Left lung (tissue), 10 donors: ENCODE results near the gene KHNYN. TPM values are rescaled to one million over a fixed set of nuclear protein-coding genes. Genes with fewer than 3 reads are reported as not detected.

Experiments used
- ATAC-seq: fragments of 200-7000 bp; cut with Tn5 transposase; one replicate; pipeline ENCODE4 v1.9.1; 2020; ENCODE audit warnings: moderate library complexity
- DNase-seq, 4 donors: peaks; one replicate each; pipeline ENCODE4 v3.0.0-alpha.2; 2013 to 2020
- H3K27ac ChIP-seq, 2 donors: fragments of 200-600 bp; sonication (generic) in 1 of 2; one replicate each; pipeline versions ENCODE4 v1.5.0 to v1.8.0; 2020 to 2021
- H3K27me3 ChIP-seq, 2 donors: fragments of 200-600 bp; sonication (generic) in 1 of 2; one replicate each; pipeline versions ENCODE4 v1.5.0 to v1.8.0; 2020 to 2021
- H3K36me3 ChIP-seq, 2 donors: fragments of 200-600 bp; sonication (generic) in 1 of 2; one replicate each; pipeline versions ENCODE4 v1.5.0 to v1.8.0; 2020 to 2021
- H3K4me1 ChIP-seq, 2 donors: fragments of 200-600 bp; one replicate each; pipeline ENCODE4 v1.8.0; 2021
- H3K4me3 ChIP-seq, 2 donors: fragments of 200-600 bp; sonication (generic) in 1 of 2; one replicate each; pipeline versions ENCODE4 v1.5.0 to v1.8.0; 2020 to 2021; ENCODE audit warnings: mild to moderate bottlenecking in 1 of 2
- H3K9me3 ChIP-seq, 2 donors: fragments of 200-600 bp; sonication (generic) in 1 of 2; one replicate each; pipeline versions ENCODE4 v1.5.0 to v1.8.0; 2020 to 2021
- intact Hi-C, 2 donors: fragments of 100-400 bp; cut with DNase I; formaldehyde crosslinking; loops; one replicate each; pipeline versions ENCODE4 v1.11.2 to v1.14.2; 2022
- polyA plus RNA-seq, 6 donors: library from polyadenylated mRNA; unstranded; fragments of 120-200 nt; gene quantifications; one replicate each; pipeline ENCODE4 v1.2.1, GENCODE V29; 2013; ENCODE audit not compliant: insufficient read length in 6 of 6
- total RNA-seq, 2 donors: library from RNA; stranded (reverse); fragmentation: NEBNext Ultra II Directional; extraction: Animal tissue kit (Norgen Biotek cat#: 25700); gene quantifications; one replicate each; pipeline ENCODE4 v1.2.1, GENCODE V29; 2021
- TF ChIP-seq, protein P1 (sequence below), 2 donors: fragments of 200-600 bp; sonication (generic) in 1 of 2; IDR thresholded peaks; one replicate each; pipeline versions ENCODE4 v1.5.0 to v1.8.0; 2021; ENCODE audit warnings: antibody characterized with exemption in 2 of 2
- donor health status: DM: no; HTN: yes; CAD: no.
- donor health status: DM: no; HTN: no; CAD: no.

KHNYN gene
- total and polyA plus RNA-seq, 8 donors = 46.8 to 56.6 (median 49.7) TPM

DNA sequence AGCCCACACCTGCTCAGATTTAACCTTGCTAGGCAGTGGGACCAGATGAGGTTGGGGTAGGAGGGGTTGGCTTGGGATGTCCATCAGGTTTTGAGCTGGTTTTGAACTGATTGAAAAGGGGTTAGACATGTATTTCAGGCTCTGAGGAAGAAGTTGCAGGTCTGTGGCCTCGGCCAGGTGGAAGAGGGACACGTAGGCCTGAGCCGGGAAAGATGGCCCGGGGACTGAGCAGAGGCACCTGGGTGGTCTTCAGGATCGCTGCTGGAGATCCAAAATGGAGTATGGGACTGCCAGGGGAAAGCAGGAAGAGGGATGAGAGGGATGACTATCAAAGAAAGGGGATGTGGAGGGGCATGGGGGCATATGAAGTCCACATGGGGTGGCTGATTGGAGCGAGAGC is 23.3 kb upstream of the KHNYN start:
- no peak overlapping the region for H3K4me3 ChIP-seq
- H3K27me3 ChIP-seq = no peaks in the 10 kb centered on the region
- DNase-seq = no peak
- ATAC-seq = no peak
- TF ChIP-seq, protein P1, sequence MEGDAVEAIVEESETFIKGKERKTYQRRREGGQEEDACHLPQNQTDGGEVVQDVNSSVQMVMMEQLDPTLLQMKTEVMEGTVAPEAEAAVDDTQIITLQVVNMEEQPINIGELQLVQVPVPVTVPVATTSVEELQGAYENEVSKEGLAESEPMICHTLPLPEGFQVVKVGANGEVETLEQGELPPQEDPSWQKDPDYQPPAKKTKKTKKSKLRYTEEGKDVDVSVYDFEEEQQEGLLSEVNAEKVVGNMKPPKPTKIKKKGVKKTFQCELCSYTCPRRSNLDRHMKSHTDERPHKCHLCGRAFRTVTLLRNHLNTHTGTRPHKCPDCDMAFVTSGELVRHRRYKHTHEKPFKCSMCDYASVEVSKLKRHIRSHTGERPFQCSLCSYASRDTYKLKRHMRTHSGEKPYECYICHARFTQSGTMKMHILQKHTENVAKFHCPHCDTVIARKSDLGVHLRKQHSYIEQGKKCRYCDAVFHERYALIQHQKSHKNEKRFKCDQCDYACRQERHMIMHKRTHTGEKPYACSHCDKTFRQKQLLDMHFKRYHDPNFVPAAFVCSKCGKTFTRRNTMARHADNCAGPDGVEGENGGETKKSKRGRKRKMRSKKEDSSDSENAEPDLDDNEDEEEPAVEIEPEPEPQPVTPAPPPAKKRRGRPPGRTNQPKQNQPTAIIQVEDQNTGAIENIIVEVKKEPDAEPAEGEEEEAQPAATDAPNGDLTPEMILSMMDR (IDR thresholded peaks at IDR 0.05) = no peak
- peaks cover 3 to 6% of the 10 kb centered on the region in 2 donors for H3K4me1 ChIP-seq
- no peaks in the 10 kb centered on the region for H3K36me3 ChIP-seq
- H3K9me3 ChIP-seq = no peaks in the 10 kb centered on the region
- H3K27ac ChIP-seq = no peak overlapping the region
- intact Hi-C loops = no loop called here

DNA sequence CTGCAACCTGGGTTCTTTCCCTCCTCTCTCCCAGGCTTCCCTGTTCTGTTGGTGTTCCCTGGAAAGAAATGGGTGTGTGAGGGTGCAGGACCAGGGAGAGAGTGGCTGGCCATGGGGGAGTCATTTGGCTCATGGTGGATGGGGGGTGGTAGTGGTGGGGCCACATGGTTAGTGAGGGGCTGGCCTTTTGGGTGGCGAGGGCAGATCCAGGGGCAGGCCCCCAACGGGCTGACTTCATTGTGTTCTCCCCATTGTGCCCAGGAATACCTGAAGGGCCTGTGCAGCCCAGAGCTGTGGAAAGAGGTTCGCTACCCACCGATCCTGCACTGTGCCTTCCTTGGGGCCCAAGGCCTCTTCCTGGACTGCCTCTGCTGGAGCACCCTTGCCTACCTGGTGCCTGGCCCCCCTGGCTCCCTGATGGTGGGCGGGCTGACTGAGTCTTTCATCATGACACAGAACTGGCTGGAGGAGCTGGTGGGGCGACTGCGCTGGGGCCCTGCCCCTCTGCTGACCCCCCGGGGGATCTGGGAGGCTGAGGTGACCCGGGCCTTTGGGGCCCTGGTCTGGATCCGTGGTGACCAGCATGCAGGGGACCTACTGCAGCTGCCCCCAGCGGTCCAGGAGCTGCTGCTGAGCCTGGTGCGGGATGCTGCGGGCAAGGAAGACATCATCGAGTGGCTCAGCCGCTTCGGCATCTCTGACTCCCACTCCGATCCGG is 22.0 kb upstream of the KHNYN start:
- TF ChIP-seq, protein P1 (IDR thresholded peaks at IDR 0.05) = no peak
- DNase-seq = no peak
- no peaks in the 10 kb centered on the region for H3K27me3 ChIP-seq
- no peak overlapping the region for H3K4me3 ChIP-seq
- no peaks in the 10 kb centered on the region for H3K36me3 ChIP-seq
- no peak for ATAC-seq
- no peaks in the 10 kb centered on the region for H3K9me3 ChIP-seq
- peaks cover 3 to 5% of the 10 kb centered on the region in 2 donors for H3K4me1 ChIP-seq
- intact Hi-C loops = no loop called here
- H3K27ac ChIP-seq = no peak overlapping the region

DNA sequence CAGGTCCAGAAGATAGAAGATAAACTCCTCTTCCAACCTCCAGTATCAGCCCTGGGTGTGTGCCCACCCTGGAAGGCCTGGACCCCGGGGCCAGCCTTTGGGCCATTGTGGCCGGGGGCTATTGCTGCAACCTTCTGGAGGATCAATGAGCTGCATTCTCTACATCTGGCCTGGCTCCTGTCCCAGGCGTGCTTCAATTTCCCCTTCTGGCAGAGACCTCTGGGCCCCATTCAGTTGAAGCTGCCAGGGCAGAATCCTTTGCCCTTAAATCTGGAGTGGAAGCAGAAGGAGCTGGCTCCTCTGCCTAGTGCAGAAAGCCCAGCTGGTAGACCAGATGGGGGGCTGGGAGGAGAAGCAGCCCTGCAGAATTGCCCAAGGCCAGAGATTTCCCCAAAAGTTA is 21.0 kb upstream of the KHNYN start:
- H3K4me3 ChIP-seq = no peak overlapping the region
- TF ChIP-seq, protein P1 (IDR thresholded peaks at IDR 0.05) = no peak
- no peak overlapping the region for H3K27ac ChIP-seq
- intact Hi-C loops = no loop called here
- DNase-seq (no peak), ATAC-seq (no peak)
- no peaks in the 10 kb centered on the region for H3K27me3 ChIP-seq
- no peaks in the 10 kb centered on the region for H3K4me1 ChIP-seq
- peaks cover 0 to 6% of the 10 kb centered on the region in 2 donors for H3K36me3 ChIP-seq
- H3K9me3 ChIP-seq = no peaks in the 10 kb centered on the region

DNA sequence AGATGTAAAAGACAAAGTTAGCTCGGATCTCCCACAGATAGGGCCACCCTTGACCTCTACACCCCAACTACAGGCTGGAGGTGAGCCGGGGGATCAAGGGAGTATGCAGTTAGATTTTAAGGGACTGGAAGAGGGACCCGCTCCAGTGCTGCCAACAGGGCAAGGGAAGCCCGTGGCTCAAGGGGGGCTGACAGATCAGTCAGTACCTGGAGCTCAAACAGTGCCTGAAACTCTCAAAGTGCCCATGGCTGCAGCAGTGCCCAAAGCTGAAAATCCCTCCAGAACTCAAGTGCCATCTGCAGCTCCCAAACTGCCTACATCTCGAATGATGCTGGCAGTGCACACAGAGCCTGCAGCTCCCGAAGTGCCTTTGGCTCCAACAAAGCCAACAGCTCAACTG is 20.6 kb upstream of the KHNYN start:
- Histone ChIP-seq H3K4me3 (no peak overlapping the region), H3K4me1 (no peaks in the 10 kb centered on the region), H3K27ac (no peak overlapping the region), H3K27me3 (no peaks in the 10 kb centered on the region), H3K9me3 (no peaks in the 10 kb centered on the region), H3K36me3 (peaks cover 0 to 10% of the 10 kb centered on the region in 2 donors)
- intact Hi-C loops = no loop called here
- DNase-seq (no peak), ATAC-seq (no peak)
- TF ChIP-seq, protein P1 (IDR thresholded peaks at IDR 0.05) = no peak

DNA sequence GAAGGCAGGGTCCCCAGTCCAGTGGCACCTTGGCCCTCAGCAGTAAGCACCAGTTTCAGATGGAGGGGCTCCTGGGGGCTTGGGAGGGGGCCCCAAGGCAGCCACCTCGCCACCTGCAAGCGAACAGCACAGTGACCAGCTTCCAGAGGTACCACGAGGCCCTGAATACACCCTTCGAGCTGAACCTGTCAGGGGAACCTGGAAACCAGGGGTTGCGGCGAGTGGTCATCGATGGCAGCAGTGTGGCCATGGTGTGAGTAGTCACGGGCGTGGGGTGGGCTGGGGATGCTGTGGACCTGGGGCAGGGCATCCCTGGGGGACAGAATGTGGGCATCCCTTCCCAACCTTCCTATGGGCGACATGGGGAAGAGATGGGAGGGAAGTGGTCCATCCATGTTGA is 19.8 kb upstream of the KHNYN start:
- no peaks in the 10 kb centered on the region for H3K4me1 ChIP-seq
- peaks cover 0 to 18% of the 10 kb centered on the region in 2 donors for H3K36me3 ChIP-seq
- intact Hi-C loops = no loop called here
- DNase-seq (no peak), ATAC-seq (no peak)
- TF ChIP-seq, protein P1 (IDR thresholded peaks at IDR 0.05) = no peak
- H3K27me3 ChIP-seq = no peaks in the 10 kb centered on the region
- no peak overlapping the region for H3K27ac ChIP-seq
- no peak overlapping the region for H3K4me3 ChIP-seq
- H3K9me3 ChIP-seq = no peaks in the 10 kb centered on the region
